Activated CD8-positive, alpha-beta memory T cell treated with anti-CD3 and anti-CD28 coated beads, Interleukin-2, amount 50 U/mL, for 48 hours (primary cell): ENCODE measurements around the gene KDM1B.

ENCODE experiments used
- DNase-seq: peaks from one replicate; pipeline ENCODE4 v3.0.0-alpha.2; 2020

Gene KDM1B

GRCh38 chr6:18264219-18264922, 109.1 kb downstream of the KDM1B start, which contains the start of gene DEK:
Gene DEK, minus strand, starts transcription at chr6:18264530. Its CDS starts 543 bp downstream, at chr6:18263987.
- DNase-seq, result peak; percentile 90

- DNase-seq, result no peak
Observed at GRCh38 chr6:18264923-18265377, 109.7 kb downstream of the KDM1B start.

DNA sequence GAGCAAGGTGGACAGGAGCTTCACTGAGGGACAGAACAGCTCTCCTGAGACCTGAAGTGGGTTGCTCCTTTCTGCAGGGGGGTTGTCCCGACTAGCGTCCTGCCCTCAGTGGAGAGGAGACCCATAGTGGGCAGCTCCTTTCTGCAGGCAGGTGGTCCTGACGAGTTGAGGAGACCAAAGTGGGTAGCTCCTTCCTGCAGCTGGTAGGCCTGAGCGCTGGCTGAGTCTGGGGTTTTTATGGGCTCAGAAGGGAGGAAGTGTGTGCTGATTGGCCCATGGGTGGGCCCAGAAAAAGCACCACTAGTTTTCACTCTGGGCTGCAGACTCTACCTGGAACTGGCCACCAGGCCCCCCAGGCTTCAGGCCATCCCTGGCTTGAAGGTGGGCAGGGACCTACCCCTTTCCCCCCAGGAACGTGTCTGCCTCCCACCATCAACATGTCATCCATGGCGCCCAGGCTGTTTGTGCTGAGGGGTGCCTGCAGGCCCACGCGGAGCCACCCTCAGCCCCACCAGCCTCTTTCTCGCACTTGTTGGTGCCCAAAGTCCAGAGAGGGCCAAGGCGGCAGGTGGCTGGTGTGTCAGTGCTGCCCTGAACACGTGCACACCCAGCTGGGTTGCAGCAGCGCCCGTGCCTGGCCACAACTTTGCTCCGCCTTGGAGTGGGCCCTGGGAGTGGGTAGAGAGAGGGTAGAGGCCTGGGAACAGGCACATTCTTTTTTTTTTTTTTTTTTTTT, 110.7 kb downstream of the KDM1B start:
- DNase-seq, result no peak

DNA sequence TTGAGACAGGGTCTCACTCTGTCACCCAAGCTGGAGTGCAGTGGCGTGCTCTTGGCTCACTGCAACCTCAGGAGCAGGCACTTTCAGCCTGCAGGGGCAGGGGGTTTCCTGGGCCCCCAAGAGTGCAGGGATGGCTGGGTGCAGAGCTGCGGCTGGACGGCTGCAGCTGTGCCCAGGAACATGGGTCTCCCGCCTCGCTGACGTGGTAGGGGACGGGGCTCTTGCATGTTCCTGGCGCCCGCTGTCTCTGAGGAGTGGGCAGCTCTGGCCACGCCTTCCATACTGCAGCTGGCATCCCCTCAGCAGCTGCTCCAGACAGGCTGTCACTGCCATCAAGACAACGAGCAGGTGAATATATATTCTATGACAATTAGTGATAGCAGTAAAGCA, 111.3 kb downstream of the KDM1B start:
- no peak for DNase-seq

- DNase-seq, result no peak
Observed at GRCh38 chr6:18268066-18268465, 112.8 kb downstream of the KDM1B start.

GRCh38 chr6:18269253-18269652, 114.0 kb downstream of the KDM1B start:
- DNase-seq, result no peak

GRCh38 chr6:18269717-18270116, 114.5 kb downstream of the KDM1B start:
- no peak for DNase-seq

DNA sequence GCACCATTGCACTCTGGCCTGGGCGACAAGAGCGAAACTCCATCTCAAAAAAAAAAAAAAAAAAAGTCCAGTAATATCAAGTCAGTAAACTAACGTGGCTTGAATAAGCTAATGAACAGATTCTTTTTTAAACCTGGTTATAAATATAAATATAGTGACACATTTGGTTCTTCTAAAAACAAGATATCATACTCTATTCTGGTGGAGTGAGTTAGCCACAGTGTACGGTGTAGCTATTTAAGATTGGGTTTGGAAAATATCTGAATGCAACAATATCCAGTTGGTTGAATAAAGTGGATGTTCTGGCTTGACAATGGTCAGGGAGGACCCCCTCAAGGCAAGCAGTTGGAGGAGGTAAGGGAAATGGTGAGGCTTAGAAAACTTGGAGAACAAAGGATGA, 115.0 kb downstream of the KDM1B start:
- no peak for DNase-seq
